ENCODE data around the gene TUBGCP6. TPM values are rescaled to one million over a fixed set of nuclear protein-coding genes. Genes with fewer than 3 reads are reported as not detected.

Gene TUBGCP6
- total and polyA plus RNA-seq, 5 donors = 20.4 to 22.8 (median 22.6) TPM

DNA sequence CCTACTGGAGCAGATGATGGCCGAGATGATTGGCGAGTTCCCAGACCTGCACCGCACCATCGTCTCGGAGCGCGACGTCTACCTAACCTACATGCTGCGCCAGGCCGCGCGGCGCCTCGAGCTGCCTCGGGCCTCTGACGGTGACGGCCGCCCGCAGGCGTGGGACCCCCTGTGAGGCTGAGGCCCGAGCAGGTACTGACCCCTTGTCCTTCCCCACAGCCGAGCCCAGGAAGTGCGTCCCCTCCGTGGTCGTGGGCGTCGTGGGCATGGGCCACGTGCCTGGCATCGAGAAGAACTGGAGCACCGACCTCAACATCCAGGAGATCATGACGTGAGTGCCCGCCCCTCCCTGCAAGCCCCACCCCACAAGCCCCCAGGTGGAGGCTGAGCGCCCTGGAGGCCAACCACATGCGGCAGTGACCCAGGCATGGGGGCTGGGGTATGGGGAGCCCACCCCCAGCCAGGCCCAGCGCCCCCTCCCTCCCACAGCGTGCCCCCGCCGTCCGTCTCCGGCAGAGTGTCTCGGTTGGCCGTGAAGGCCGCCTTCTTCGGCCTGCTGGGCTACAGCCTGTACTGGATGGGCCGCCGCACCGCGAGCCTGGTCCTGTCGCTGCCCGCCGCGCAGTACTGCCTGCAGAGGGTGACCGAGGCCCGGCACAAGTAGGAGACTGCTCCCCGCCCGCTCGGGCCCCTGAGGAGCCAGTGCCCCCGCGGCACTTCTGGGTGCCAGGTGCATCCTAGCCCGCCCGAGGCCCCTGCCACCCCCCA, 46.8 kb downstream of the TUBGCP6 start:
- Histone ChIP-seq H3K9me3 (ENCODE audit: control insufficient read depth, low read length) (no peaks in the 10 kb centered on the region), H3K4me3 (ENCODE audit: low read length) (no peak overlapping the region), H3K4me1 (ENCODE audit: control insufficient read depth, insufficient read depth, low read length) (peaks cover 2% of the 10 kb centered on the region), H3K27ac (ENCODE audit: low read length) (no peak overlapping the region), H3K27me3 (ENCODE audit: control insufficient read depth, insufficient read depth) (no peaks in the 10 kb centered on the region)
- peak in 2 of 3 donors; percentile 56 to 67 for DNase-seq
- intact Hi-C loops (cut with DNase I) = no loop called here
- no peak for ATAC-seq
- WGBS = 94% methylated on average over 61 of the region's 61 CpGs

DNA sequence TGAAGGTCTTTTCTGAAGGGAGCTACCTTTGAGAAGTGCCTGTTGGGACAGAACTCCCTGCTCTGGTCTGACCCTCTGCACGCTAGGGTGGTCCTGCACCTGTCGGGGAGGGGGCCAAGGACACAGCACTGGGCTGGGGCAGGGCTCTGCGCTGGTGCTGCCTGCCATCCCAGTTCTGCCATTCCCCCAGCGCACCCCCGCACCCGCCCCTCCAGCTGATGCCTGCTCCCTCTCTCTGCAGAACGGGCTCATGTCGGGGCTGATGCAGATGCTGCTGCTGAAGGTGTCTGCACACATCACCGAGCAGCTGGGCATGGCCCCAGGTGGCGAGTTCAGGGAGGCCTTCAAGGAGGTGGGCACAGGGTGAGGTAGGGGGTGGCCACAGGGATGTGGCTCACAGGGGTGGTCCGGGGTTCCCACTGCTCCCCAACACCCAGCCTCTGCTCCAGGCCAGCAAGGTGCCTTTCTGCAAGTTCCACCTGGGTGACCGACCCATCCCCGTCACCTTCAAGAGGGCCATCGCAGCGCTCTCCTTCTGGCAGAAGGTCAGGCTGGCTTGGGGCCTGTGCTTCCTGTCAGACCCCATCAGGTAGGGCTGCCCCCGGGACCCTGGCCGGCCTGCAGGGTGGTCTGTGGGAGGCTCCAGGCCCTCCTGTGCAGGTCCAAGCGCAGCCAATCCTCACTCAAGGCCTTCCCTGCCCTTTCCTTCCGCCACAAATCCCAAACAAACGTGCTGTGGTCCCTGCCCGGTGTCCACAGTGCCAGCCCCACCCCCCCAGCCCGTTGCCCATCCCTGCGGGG, 47.6 kb downstream of the TUBGCP6 start:
- intact Hi-C loops (cut with DNase I) = no loop called here
- 88% methylated on average over 23 of the region's 23 CpGs for WGBS
- Histone ChIP-seq H3K4me1 (ENCODE audit: control insufficient read depth, insufficient read depth, low read length) (peaks cover 1% of the 10 kb centered on the region), H3K27me3 (ENCODE audit: control insufficient read depth, insufficient read depth) (no peaks in the 10 kb centered on the region), H3K27ac (ENCODE audit: low read length) (no peak overlapping the region), H3K4me3 (ENCODE audit: low read length) (no peak overlapping the region), H3K9me3 (ENCODE audit: control insufficient read depth, low read length) (no peaks in the 10 kb centered on the region)
- DNase-seq (peak in 2 of 3 donors; percentile 51 to 62), ATAC-seq (no peak)

DNA sequence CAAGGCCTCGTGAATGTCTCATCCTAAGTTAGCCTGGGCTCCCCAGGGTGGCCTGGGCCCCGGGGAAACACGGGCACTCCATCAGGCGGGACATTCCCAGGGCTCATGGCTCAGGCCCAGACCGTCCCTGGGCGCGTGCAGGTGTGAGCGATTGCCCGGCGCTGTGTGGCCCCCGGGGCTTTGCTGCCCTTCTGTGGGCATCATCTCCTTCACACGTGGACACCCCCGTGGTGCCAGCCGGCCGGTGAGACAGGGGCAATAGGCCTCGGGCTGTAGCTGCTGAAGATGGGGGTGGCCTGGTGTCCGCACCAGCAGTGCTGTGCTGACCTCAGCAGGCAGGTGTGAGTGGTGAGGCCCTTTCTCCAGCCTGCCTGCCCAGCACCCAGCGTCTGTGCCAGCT, 48.6 kb downstream of the TUBGCP6 start:
- Histone ChIP-seq H3K9me3 (ENCODE audit: control insufficient read depth, low read length) (no peaks in the 10 kb centered on the region), H3K27me3 (ENCODE audit: control insufficient read depth, insufficient read depth) (no peaks in the 10 kb centered on the region), H3K4me3 (ENCODE audit: low read length) (no peak overlapping the region), H3K4me1 (ENCODE audit: control insufficient read depth, insufficient read depth, low read length) (no peaks in the 10 kb centered on the region), H3K27ac (ENCODE audit: low read length) (no peak overlapping the region)
- no peak for ATAC-seq
- DNase-seq = peak in 2 of 3 donors; percentile 54
- intact Hi-C loops (cut with DNase I) = no loop called here
- 86% methylated on average over 18 of the region's 18 CpGs for WGBS

DNA sequence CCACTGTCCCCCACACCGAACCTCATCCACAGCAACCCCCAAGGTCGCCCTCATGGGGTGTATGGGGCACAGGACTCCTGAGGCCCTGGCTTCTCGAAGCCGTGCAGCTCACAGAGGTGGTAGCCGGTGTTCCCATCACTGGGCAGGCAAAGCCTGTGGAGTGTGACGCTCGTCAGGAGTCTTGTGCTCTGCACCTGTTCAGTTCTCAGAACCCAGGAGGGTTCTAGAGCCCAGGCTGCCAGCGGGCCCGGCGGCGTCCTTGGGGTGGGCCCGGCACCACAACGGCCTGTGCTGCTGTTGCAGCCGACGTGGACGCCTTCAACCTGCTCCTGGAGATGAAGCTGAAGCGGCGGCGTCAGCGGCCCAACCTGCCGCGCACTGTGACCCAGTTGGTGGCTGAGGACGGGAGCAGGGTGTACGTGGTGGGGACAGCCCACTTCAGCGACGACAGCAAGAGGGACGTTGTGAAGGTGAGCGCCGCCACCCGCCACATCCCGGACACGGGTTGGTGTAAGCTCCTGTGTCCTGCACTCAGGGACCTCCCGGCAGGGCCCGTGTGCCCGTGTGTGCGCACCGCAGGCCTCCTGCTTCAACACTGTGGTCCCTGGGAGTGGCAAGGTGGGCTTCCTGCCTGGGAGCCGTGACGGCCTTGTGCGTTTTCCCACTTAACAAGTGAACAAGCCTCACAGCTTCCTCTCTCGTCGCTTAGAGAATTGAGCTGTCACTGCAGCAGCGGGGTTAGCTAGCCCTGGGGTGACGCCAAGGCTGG, 50.6 kb downstream of the TUBGCP6 start:
- intact Hi-C loops (cut with DNase I) = no loop called here
- 87% methylated on average over 44 of the region's 44 CpGs for WGBS
- H3K4me1 ChIP-seq (ENCODE audit: control insufficient read depth, insufficient read depth, low read length) = no peaks in the 10 kb centered on the region
- no peak for ATAC-seq
- H3K27me3 ChIP-seq (ENCODE audit: control insufficient read depth, insufficient read depth) = no peaks in the 10 kb centered on the region
- H3K9me3 ChIP-seq (ENCODE audit: control insufficient read depth, low read length) = no peaks in the 10 kb centered on the region
- peak in 2 of 3 donors; percentile 47 to 63 for DNase-seq
- H3K27ac ChIP-seq (ENCODE audit: low read length) = no peak overlapping the region
- no peak overlapping the region for H3K4me3 ChIP-seq (ENCODE audit: low read length)

DNA sequence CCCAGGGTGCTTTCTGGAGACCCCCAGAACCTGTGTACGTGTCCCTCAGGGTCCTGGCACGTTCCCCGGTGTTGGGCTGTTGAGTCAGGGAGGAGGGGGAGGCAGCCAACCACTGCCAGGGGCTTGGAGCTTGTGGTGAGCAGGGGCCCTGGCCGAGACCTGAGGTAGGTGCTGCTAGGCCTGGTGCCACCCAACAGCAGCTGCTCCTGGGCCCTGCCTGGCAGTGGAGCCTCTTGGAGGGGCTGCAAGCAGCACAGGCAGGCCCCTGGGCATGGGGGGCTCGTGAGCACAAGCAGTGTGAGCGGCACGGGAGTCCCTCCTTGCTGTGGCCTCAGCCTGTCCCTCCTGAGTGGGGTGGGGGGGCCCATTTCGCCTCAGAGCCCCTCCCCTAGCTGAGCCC, 51.2 kb downstream of the TUBGCP6 start:
- WGBS = 90% methylated on average over 8 of the region's 8 CpGs
- Histone ChIP-seq H3K4me3 (ENCODE audit: low read length) (no peak overlapping the region), H3K27ac (ENCODE audit: low read length) (no peak overlapping the region), H3K9me3 (ENCODE audit: control insufficient read depth, low read length) (no peaks in the 10 kb centered on the region), H3K27me3 (ENCODE audit: control insufficient read depth, insufficient read depth) (no peaks in the 10 kb centered on the region), H3K4me1 (ENCODE audit: control insufficient read depth, insufficient read depth, low read length) (no peaks in the 10 kb centered on the region)
- intact Hi-C loops (cut with DNase I) = no loop called here
- ATAC-seq (no peak), DNase-seq (peak in 2 of 3 donors; percentile 52 to 59)

DNA sequence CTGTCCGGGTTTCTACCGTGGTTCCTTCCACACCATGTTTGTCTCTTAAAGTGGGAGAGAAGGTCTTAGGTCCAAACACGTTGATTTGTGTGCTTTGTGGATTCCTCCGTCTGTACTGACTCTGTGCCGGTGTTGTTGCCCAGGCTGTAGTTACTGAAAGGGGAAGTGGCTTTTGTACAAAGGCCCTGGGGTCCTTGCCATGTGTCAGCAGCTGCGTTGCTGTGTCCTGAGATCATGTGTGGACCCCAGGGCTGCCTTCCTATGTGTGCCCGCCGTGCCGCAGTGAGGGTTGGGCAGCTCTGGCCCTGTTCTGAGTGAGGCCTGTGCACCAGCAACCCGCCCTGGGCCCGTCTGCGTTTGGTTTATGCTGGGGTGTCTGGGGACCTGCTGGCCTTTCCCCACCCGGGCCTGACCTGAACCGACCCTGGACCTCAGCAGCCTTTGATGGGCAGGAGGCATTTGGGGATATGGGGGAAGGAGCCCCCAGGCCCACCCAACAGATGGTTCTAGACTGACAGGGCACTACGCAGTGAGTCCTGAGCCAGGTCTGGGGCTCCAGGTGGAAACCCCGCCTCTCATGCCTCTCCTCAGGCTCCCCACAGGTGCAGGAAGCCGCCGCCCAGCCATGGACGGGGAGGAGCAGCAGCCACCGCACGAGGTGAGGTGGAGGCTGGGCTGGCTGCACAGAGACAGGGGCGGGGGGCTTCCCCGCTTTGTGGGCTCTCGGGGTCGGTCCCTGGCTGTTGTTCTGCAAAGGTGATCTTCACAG, 52.2 kb downstream of the TUBGCP6 start:
- peak in 2 of 3 donors; percentile 52 to 62 for DNase-seq
- no peak overlapping the region for H3K4me3 ChIP-seq (ENCODE audit: low read length)

DNA sequence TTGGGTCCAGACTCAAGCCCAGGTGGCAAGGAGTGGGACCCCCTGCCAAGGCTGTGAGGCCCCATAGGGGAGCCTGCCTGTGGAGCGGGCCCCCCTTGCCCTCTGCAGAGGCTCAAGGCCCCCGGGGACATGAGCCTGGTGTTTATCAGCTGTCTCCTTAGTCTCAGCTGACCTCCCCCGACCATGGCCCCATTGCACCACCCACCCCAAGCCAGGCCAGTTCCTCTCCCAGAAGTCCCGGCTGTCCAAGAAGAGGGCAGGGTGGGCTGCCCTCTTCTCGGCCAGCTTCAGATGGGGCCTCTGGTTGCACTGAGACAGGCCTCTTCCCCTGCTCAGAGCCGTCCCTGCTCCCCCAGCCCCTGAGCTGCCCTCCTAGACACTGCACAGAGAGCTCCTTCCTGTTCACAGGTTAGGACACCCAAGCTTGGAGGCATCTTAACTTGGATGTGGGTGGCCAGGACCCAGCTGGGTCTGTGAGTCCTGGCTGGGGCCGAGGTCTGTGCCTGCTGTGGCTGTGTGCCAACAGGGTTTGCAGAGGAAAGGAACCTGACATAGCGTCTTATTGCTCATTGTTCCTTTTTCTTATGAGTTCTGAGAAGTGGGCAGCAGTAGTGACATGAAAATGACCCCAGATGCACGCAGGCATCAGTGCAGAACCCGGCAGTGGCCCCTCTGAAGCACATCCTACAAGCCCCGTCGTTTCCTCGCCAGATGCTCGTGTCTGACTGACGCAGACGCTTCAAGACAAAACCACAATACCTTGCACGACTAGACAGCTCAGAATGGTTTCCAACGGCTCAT, 53.7 kb downstream of the TUBGCP6 start:
- intact Hi-C loops (cut with DNase I) = no loop called here
- H3K4me1 ChIP-seq (ENCODE audit: control insufficient read depth, insufficient read depth, low read length) = no peaks in the 10 kb centered on the region
- 61% methylated on average over 18 of the region's 18 CpGs for WGBS
- H3K27ac ChIP-seq (ENCODE audit: low read length) = peak overlapping the region; percentile 33
- no peak for ATAC-seq
- DNase-seq = peak; percentile 45 to 70 (median 65)
- peak overlapping the region; percentile 15 for H3K4me3 ChIP-seq (ENCODE audit: low read length)
- H3K27me3 ChIP-seq (ENCODE audit: control insufficient read depth, insufficient read depth) = no peaks in the 10 kb centered on the region
- H3K9me3 ChIP-seq (ENCODE audit: control insufficient read depth, low read length) = no peaks in the 10 kb centered on the region

More for the DNA sequence above, 52.2 kb downstream of the TUBGCP6 start:
- WGBS = 85% methylated on average over 25 of the region's 25 CpGs
- no peaks in the 10 kb centered on the region for H3K27me3 ChIP-seq (ENCODE audit: control insufficient read depth, insufficient read depth)
- intact Hi-C loops (cut with DNase I) = no loop called here
- no peaks in the 10 kb centered on the region for H3K4me1 ChIP-seq (ENCODE audit: control insufficient read depth, insufficient read depth, low read length)
- ATAC-seq = no peak
- H3K27ac ChIP-seq (ENCODE audit: low read length) = no peak overlapping the region
- no peaks in the 10 kb centered on the region for H3K9me3 ChIP-seq (ENCODE audit: control insufficient read depth, low read length)

DNA sequence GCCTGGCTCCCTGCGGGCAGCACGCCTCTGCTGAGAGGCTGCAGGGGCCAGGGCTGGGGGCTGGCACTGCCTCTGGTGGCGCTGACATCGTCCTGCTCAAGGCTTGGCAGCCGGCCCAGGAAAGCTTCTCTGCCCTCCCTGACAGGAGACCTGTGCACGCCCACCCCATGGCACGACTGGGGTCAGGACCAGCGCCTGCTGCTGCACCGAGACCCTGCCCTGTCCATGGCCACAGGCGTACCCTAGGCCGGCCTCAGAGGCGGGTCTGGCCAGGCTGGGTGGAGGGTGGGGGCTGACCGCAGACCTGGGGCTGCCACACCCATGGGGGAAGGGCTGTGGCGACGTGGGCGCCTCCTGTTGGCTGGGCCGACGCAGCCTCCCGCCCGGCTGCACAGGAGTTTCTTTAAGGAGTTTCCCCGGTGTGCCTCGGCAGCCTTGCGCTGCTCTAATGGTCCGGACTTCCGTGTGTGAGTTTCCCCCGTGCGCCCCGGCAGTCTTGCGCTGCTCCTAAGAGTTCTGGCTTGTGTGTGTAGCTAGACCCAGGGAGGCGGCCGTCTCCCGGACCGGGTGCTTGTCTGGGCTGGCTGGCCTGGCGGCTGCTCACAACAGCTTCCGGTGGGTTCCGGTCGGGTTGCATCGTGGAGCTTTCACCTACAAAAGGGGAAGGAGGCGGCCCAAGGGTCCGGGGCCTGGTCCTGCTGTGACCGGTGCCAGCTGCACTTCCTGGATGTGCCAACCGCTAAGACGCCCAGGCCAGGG, 54.5 kb downstream of the TUBGCP6 start:
- ATAC-seq (peak; percentile 60 to 63), DNase-seq (peak; percentile 83 to 93 (median 92))
- Histone ChIP-seq H3K4me1 (ENCODE audit: control insufficient read depth, insufficient read depth, low read length) (no peaks in the 10 kb centered on the region), H3K9me3 (ENCODE audit: control insufficient read depth, low read length) (no peaks in the 10 kb centered on the region), H3K27me3 (ENCODE audit: control insufficient read depth, insufficient read depth) (no peaks in the 10 kb centered on the region), H3K4me3 (ENCODE audit: low read length) (peak overlapping the region; percentile 15), H3K27ac (ENCODE audit: low read length) (peak overlapping the region; percentile 33)
- intact Hi-C loops (cut with DNase I) = no loop called here
- 10% methylated on average over 43 of the region's 43 CpGs for WGBS

DNA sequence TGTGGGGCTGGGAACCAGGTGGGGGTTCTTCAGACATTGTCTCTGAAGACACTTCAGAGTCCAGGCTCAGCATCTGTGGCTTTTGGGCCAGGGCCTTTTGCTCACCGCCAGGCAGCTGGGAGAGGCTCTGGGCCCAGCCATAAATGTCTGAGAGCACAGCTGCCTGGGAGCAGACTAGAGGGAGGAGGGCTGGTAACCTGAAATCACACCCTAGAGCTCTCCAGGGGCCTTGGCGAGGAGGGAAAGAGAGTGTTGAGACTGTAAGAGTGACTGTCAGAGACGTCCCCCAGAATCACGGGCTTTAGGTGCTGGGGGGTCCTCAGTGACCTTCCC, 55.0 kb downstream of the TUBGCP6 start:
- H3K27ac ChIP-seq (ENCODE audit: low read length) = peak overlapping the region; percentile 33
- DNase-seq = peak in 2 of 3 donors; percentile 39 to 53
- WGBS = 16% methylated on average over 4 of the region's 4 CpGs
- intact Hi-C loops (cut with DNase I) = no loop called here
- H3K9me3 ChIP-seq (ENCODE audit: control insufficient read depth, low read length) = no peaks in the 10 kb centered on the region
- no peak overlapping the region for H3K4me3 ChIP-seq (ENCODE audit: low read length)
- no peaks in the 10 kb centered on the region for H3K4me1 ChIP-seq (ENCODE audit: control insufficient read depth, insufficient read depth, low read length)
- peak; percentile 3 for ATAC-seq
- H3K27me3 ChIP-seq (ENCODE audit: control insufficient read depth, insufficient read depth) = no peaks in the 10 kb centered on the region

Measured in right cardiac atrium (tissue), 5 donors.